Ascending aorta (tissue), 2 donors: Measurements from ENCODE around the gene PTPN11. TPM values are rescaled to one million over a fixed set of nuclear protein-coding genes. Genes with fewer than 3 reads are reported as not detected.
"Not testable (repeated sequence)": the region's sequence is repeated elsewhere in the genome, so short reads cannot be mapped to it uniquely, and the experiment has no call there.

Experiments
- DNase-seq, 2 donors: peaks; one replicate each; pipeline ENCODE4 v3.0.0-alpha.2; 2019; ENCODE audit warnings: low spot score in 2 of 2
- H3K27ac ChIP-seq, 2 donors: fragments of 200-600 bp; sonication (generic); one replicate each; pipeline ENCODE4 v1.5.1; 2016 to 2017; ENCODE audit warnings: mild to moderate bottlenecking in 1 of 2
- H3K27me3 ChIP-seq: fragments of 200-600 bp; sonication (generic); one replicate; pipeline ENCODE4 v1.5.1; 2017
- H3K36me3 ChIP-seq, 2 donors: fragments of 200-600 bp; sonication (generic); one replicate each; pipeline ENCODE4 v1.5.1; 2016
- H3K4me1 ChIP-seq, 2 donors: fragments of 200-600 bp; sonication (generic); one replicate each; pipeline ENCODE4 v1.5.1; 2016 to 2017; ENCODE audit warnings: mild to moderate bottlenecking in 1 of 2
- H3K4me3 ChIP-seq, 2 donors: fragments of 200-600 bp; sonication (generic); one replicate each; pipeline ENCODE4 v1.5.1; 2016 to 2017; ENCODE audit warnings: mild to moderate bottlenecking in 1 of 2
- H3K9me3 ChIP-seq, 2 donors: fragments of 200-600 bp; sonication (generic); one replicate each; pipeline ENCODE4 v1.5.1; 2016
- CTCF ChIP-seq, 3 experiments: fragments of 200-600 bp in 2 of 3; fragments of 450-650 bp in 1 of 3; sonication (generic) in 2 of 3; IDR thresholded peaks; one replicate each; pipeline ENCODE4 v1.5.1; 2016 to 2019; ENCODE audit warnings: antibody characterized with exemption in 3 of 3, mild to moderate bottlenecking in 1 of 3, moderate library complexity in 1 of 3
- intact Hi-C: fragments of 100-400 bp; cut with DNase I; formaldehyde crosslinking; loops from one replicate; pipeline ENCODE4 v1.15.1; 2023
- total RNA-seq: library from RNA; depleted of rRNA; stranded (reverse); fragments of >200 nt; gene quantifications from one replicate; pipeline ENCODE4 v1.1.0, GENCODE V29; 2016

Gene PTPN11
- total RNA-seq, 1 donor from 2014 or later = 70.2 TPM

- intact Hi-C loops = no loop called here
- Histone ChIP-seq H3K4me3 (no peak overlapping the region), H3K27me3 (no peaks in the 10 kb centered on the region), H3K9me3 (no peaks in the 10 kb centered on the region), H3K27ac (no peak overlapping the region), H3K36me3 (no peaks in the 10 kb centered on the region), H3K4me1 (peaks cover 0 to 2% of the 10 kb centered on the region in 2 donors)
- TF ChIP-seq CTCF (IDR thresholded peaks at IDR 0.05) = no peak
- DNase-seq = no peak
Measured at GRCh38 chr12:112431965-112432364, 13.2 kb downstream of the PTPN11 start.

GRCh38 chr12:112433551-112433950, 14.8 kb downstream of the PTPN11 start:
- Histone ChIP-seq H3K27ac (no peak overlapping the region), H3K9me3 (no peaks in the 10 kb centered on the region), H3K36me3 (no peaks in the 10 kb centered on the region), H3K4me3 (no peak overlapping the region), H3K4me1 (peaks cover 0 to 2% of the 10 kb centered on the region in 2 donors), H3K27me3 (no peaks in the 10 kb centered on the region)
- no peak for DNase-seq
- intact Hi-C loops = no loop called here
- TF ChIP-seq CTCF (IDR thresholded peaks at IDR 0.05) = no peak

GRCh38 chr12:112438645-112439044, 19.9 kb downstream of the PTPN11 start:
- H3K27ac ChIP-seq, DNase-seq, H3K36me3 ChIP-seq, H3K9me3 ChIP-seq, H3K4me1 ChIP-seq, H3K27me3 ChIP-seq, H3K4me3 ChIP-seq, intact Hi-C loops: not testable (repeated sequence)

GRCh38 chr12:112439769-112440168, 21.0 kb downstream of the PTPN11 start:
- H3K27me3 ChIP-seq = no peaks in the 10 kb centered on the region
- no peak for DNase-seq
- intact Hi-C loops = no loop called here

GRCh38 chr12:112440653-112441052, 21.9 kb downstream of the PTPN11 start:
- H3K27ac ChIP-seq, H3K36me3 ChIP-seq, intact Hi-C loops, DNase-seq, H3K27me3 ChIP-seq, H3K4me3 ChIP-seq, H3K4me1 ChIP-seq, H3K9me3 ChIP-seq: not testable (repeated sequence)

More at GRCh38 chr12:112439769-112440168, 21.0 kb downstream of the PTPN11 start:
- peaks cover 0 to 2% of the 10 kb centered on the region in 2 donors for H3K4me1 ChIP-seq
- H3K27ac ChIP-seq = no peak overlapping the region
- no peaks in the 10 kb centered on the region for H3K36me3 ChIP-seq
- H3K4me3 ChIP-seq = no peak overlapping the region
- TF ChIP-seq CTCF (IDR thresholded peaks at IDR 0.05) = no peak
- H3K9me3 ChIP-seq = no peaks in the 10 kb centered on the region

- DNase-seq = no peak
- no peaks in the 10 kb centered on the region for H3K27me3 ChIP-seq
- intact Hi-C loops = no loop called here
- H3K4me1 ChIP-seq = no peaks in the 10 kb centered on the region
- no peak overlapping the region for H3K4me3 ChIP-seq
- no peaks in the 10 kb centered on the region for H3K9me3 ChIP-seq
- peaks cover 18 to 24% of the 10 kb centered on the region in 2 donors for H3K36me3 ChIP-seq
- no peak overlapping the region for H3K27ac ChIP-seq
- TF ChIP-seq CTCF (IDR thresholded peaks at IDR 0.05) = no peak
Measured at GRCh38 chr12:112443916-112444315, 25.2 kb downstream of the PTPN11 start.
